ENCODE measurements around the gene AIFM3. TPM values are rescaled to one million over a fixed set of nuclear protein-coding genes. Genes with fewer than 3 reads are reported as not detected.
A peak's percentile ranks its signal among the peaks of the same experiment; 100 is the strongest.

Gene AIFM3
- total and polyA plus RNA-seq, 2 of the 13 experiments (the other 11 are each of a cell fraction or from before 2014, with no cell fraction given): 9.0 to 15.3 TPM

- no peak for TF ChIP-seq FUBP1 (CRISPR knock-in tag; IDR thresholded peaks at IDR 0.05; ENCODE audit: borderline replicate concordance)
- TF ChIP-seq ZNF747 (CRISPR knock-in tag; IDR thresholded peaks at IDR 0.05; ENCODE audit: borderline replicate concordance): no peak
- no peak for TF ChIP-seq ZNF225 (CRISPR knock-in tag; IDR thresholded peaks at IDR 0.05)
- no peak for TF ChIP-seq MIER3 (CRISPR knock-in tag; IDR thresholded peaks at IDR 0.05; ENCODE audit: borderline replicate concordance)
- no peak for TF ChIP-seq ZNF143 (CRISPR knock-in tag; IDR thresholded peaks at IDR 0.05)
- no peak for TF ChIP-seq ZBTB4 (CRISPR knock-in tag; IDR thresholded peaks at IDR 0.05; ENCODE audit: borderline replicate concordance)
- TF ChIP-seq ZNF552 (CRISPR knock-in tag; IDR thresholded peaks at IDR 0.05; ENCODE audit: borderline replicate concordance): no peak
- no peak; the same call in 1 of the 2 replicates for TF ChIP-seq POGK (CRISPR knock-in tag; conservative IDR thresholded peaks at IDR 0.05)
- TF ChIP-seq YEATS2 (CRISPR knock-in tag; IDR thresholded peaks at IDR 0.05; ENCODE audit: borderline replicate concordance): no peak
- TF ChIP-seq JUN (CRISPR knock-in tag; IDR thresholded peaks at IDR 0.05): no peak
- TF ChIP-seq BCL6 (CRISPR knock-in tag; IDR thresholded peaks at IDR 0.05): no peak
- TF ChIP-seq ZNF160 (CRISPR knock-in tag; IDR thresholded peaks at IDR 0.05): no peak
- no peak for TF ChIP-seq SNRNP70 (IDR thresholded peaks at IDR 0.05; ENCODE audit: low read depth, low read length)
- no peak for TF ChIP-seq ZKSCAN5 (CRISPR knock-in tag; IDR thresholded peaks at IDR 0.05)
- TF ChIP-seq ATF4 (CRISPR knock-in tag; IDR thresholded peaks at IDR 0.05): no peak
- 0 out of 2 replicates have a peak, but pooled peaks have one; percentile 40 for TF ChIP-seq ZNF256 (CRISPR knock-in tag; conservative IDR thresholded peaks at IDR 0.05)
- TF ChIP-seq SIN3B (IDR thresholded peaks at IDR 0.05; ENCODE audit: low read length): no peak
- TF ChIP-seq GRHL1 (CRISPR knock-in tag; conservative IDR thresholded peaks at IDR 0.05): no peak
- no peak for TF ChIP-seq NPAS2 (CRISPR knock-in tag; IDR thresholded peaks at IDR 0.05; ENCODE audit: borderline replicate concordance)
These were observed 10.6 kb upstream of the AIFM3 start (continued) for GRCh38 chr22:20956258-20957101.
